ENCODE data around the gene SMYD3. TPM values are rescaled to one million over a fixed set of nuclear protein-coding genes. Genes with fewer than 3 reads are reported as not detected.

The SMYD3 gene
- polyA plus RNA-seq, 2 of the 4 experiments (the other 2 are of a cell fraction): 18.2 to 35.2 TPM

DNA sequence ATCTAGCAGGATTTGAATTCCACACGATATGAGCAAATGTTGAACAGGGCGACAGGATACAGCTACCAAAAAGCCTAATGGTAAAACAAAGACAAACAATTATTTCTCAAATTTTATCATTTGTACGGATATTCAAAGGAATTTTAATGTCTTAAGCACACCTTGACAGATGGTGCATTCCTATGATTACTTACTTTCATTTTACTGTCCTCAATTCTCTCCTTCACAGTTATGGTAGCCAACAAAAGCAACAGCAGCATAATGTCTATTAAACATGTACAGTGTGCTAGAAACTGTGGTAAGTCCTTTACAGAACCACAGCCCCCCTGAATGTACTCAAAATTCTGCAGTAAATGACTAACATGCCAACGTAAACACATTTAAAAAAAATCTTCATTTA is 365.8 kb downstream of the SMYD3 start:
- FAIRE-seq: no peak
- no peak for TF ChIP-seq FOSB (CRISPR knock-in tag; IDR thresholded peaks at IDR 0.05)
- no peak for TF ChIP-seq NFE2L2 (conservative IDR thresholded peaks at IDR 0.05; ENCODE audit: low read length)
- Histone ChIP-seq H3K9me3 (no peaks in the 10 kb centered on the region), H3K4me3 (no peak overlapping the region), H3K27ac (peak overlapping the region; percentile 62 to 81; a peak in 4 of 6 replicates), H3K4me1 (peaks cover 44% of the 10 kb centered on the region), H3K4me2 (peak overlapping the region; percentile 41; the same call in 2 of the 3 replicates)
- POLR2A ChIA-PET: no interaction called here
- no peak for DNase-seq (ENCODE audit: low read depth in 1 of 2, low spot score in 1 of 2)
- ATAC-seq: no peak
- CTCF ChIA-PET: interaction anchor here (0.7 to 1.3 kb wide), 2 partner anchors 11 kb away, joined by 3 read pairs; no protein-coding TSS in a partner anchor
- WGBS (ENCODE audit: missing lambda C conversion rate): 86% methylated on average over 4 of the region's 4 CpGs

- CTCF ChIA-PET: no interaction called here
- Histone ChIP-seq H3K27ac (peak overlapping the region; percentile 62 to 81), H3K4me3 (no peak overlapping the region), H3K9me3 (no peaks in the 10 kb centered on the region), H3K4me2 (peak overlapping the region; percentile 56), H3K4me1 (peaks cover 44% of the 10 kb centered on the region)
- POLR2A ChIA-PET: no interaction called here
- 1% methylated on average over 2 of the region's 2 CpGs for WGBS (ENCODE audit: missing lambda C conversion rate)
- DNase-seq (ENCODE audit: low read depth in 1 of 2, low spot score in 1 of 2) (peak; percentile 55 to 71), FAIRE-seq (peak; percentile 7), ATAC-seq (peak; percentile 89 to 96)
- TF ChIP-seq, protein P1, sequence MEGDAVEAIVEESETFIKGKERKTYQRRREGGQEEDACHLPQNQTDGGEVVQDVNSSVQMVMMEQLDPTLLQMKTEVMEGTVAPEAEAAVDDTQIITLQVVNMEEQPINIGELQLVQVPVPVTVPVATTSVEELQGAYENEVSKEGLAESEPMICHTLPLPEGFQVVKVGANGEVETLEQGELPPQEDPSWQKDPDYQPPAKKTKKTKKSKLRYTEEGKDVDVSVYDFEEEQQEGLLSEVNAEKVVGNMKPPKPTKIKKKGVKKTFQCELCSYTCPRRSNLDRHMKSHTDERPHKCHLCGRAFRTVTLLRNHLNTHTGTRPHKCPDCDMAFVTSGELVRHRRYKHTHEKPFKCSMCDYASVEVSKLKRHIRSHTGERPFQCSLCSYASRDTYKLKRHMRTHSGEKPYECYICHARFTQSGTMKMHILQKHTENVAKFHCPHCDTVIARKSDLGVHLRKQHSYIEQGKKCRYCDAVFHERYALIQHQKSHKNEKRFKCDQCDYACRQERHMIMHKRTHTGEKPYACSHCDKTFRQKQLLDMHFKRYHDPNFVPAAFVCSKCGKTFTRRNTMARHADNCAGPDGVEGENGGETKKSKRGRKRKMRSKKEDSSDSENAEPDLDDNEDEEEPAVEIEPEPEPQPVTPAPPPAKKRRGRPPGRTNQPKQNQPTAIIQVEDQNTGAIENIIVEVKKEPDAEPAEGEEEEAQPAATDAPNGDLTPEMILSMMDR (IDR thresholded peaks at IDR 0.05): no peak
- TF ChIP-seq FOSL2 (IDR thresholded peaks at IDR 0.05): peak; percentile 99
- TF ChIP-seq FOSL2 (CRISPR knock-in tag; IDR thresholded peaks at IDR 0.05): peak; percentile 96
- TF ChIP-seq EHMT2 (IDR thresholded peaks at IDR 0.05; ENCODE audit: low read depth): no peak
- TF ChIP-seq PBX3 (IDR thresholded peaks at IDR 0.05): peak; percentile 64; the same call in 1 of the 2 replicates
- no peak for TF ChIP-seq PHF8 (IDR thresholded peaks at IDR 0.05; ENCODE audit: borderline replicate concordance, low read depth)
- TF ChIP-seq, protein P2, sequence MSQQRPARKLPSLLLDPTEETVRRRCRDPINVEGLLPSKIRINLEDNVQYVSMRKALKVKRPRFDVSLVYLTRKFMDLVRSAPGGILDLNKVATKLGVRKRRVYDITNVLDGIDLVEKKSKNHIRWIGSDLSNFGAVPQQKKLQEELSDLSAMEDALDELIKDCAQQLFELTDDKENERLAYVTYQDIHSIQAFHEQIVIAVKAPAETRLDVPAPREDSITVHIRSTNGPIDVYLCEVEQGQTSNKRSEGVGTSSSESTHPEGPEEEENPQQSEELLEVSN (IDR thresholded peaks at IDR 0.05; ENCODE audit: borderline replicate concordance, low read depth): no peak
- TF ChIP-seq ZNF302 (CRISPR knock-in tag; IDR thresholded peaks at IDR 0.05): no peak
- no peak for TF ChIP-seq MYC (IDR thresholded peaks at IDR 0.05; ENCODE audit: borderline replicate concordance, low read length)
- no peak for TF ChIP-seq BHLHE40 (IDR thresholded peaks at IDR 0.05; ENCODE audit: low read depth, low read length)
- no peak for TF ChIP-seq CHD4 (IDR thresholded peaks at IDR 0.05; ENCODE audit: borderline replicate concordance)
- TF ChIP-seq HMGXB4 (CRISPR knock-in tag; IDR thresholded peaks at IDR 0.05; ENCODE audit: borderline replicate concordance): no peak
- TF ChIP-seq EP300 (IDR thresholded peaks at IDR 0.05): peak; percentile 78 to 82; a peak in 3 of 5 replicates
- TF ChIP-seq HOXB13 (CRISPR knock-in tag; IDR thresholded peaks at IDR 0.05; ENCODE audit: low read depth): no peak
- TF ChIP-seq MAFK (IDR thresholded peaks at IDR 0.05; ENCODE audit: partially characterized antibody): peak; percentile 64
- TF ChIP-seq RNF2 (IDR thresholded peaks at IDR 0.05; ENCODE audit: borderline replicate concordance, low read depth): no peak
- no peak for TF ChIP-seq HDAC2 (IDR thresholded peaks at IDR 0.05)
- TF ChIP-seq CBX8 (IDR thresholded peaks at IDR 0.05): no peak
- TF ChIP-seq ESRRA (IDR thresholded peaks at IDR 0.05; ENCODE audit: borderline replicate concordance, low read length): no peak
- TF ChIP-seq ZSCAN20 (CRISPR knock-in tag; IDR thresholded peaks at IDR 0.05): no peak
- TF ChIP-seq POLR2AphosphoS2 (conservative IDR thresholded peaks at IDR 0.05; ENCODE audit: low read length): no peak
- TF ChIP-seq, protein P3, sequence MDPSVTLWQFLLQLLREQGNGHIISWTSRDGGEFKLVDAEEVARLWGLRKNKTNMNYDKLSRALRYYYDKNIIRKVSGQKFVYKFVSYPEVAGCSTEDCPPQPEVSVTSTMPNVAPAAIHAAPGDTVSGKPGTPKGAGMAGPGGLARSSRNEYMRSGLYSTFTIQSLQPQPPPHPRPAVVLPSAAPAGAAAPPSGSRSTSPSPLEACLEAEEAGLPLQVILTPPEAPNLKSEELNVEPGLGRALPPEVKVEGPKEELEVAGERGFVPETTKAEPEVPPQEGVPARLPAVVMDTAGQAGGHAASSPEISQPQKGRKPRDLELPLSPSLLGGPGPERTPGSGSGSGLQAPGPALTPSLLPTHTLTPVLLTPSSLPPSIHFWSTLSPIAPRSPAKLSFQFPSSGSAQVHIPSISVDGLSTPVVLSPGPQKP (IDR thresholded peaks at IDR 0.05; ENCODE audit: low read depth, low read length): no peak
- no peak for TF ChIP-seq TFCP2L1 (CRISPR knock-in tag; IDR thresholded peaks at IDR 0.05)
- TF ChIP-seq GATA3 (IDR thresholded peaks at IDR 0.05; ENCODE audit: borderline replicate concordance): peak; percentile 96
- TF ChIP-seq, protein P4, sequence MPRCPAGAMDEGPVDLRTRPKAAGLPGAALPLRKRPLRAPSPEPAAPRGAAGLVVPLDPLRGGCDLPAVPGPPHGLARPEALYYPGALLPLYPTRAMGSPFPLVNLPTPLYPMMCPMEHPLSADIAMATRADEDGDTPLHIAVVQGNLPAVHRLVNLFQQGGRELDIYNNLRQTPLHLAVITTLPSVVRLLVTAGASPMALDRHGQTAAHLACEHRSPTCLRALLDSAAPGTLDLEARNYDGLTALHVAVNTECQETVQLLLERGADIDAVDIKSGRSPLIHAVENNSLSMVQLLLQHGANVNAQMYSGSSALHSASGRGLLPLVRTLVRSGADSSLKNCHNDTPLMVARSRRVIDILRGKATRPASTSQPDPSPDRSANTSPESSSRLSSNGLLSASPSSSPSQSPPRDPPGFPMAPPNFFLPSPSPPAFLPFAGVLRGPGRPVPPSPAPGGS (IDR thresholded peaks at IDR 0.05): peak; percentile 57; the same call in 1 of the 3 replicates
- no peak for TF ChIP-seq NFE2L2 (conservative IDR thresholded peaks at IDR 0.05; ENCODE audit: low read length)
- TF ChIP-seq KDM5A (IDR thresholded peaks at IDR 0.05): no peak
- no peak for TF ChIP-seq FOXS1 (CRISPR knock-in tag; IDR thresholded peaks at IDR 0.05)
- no peak for TF ChIP-seq SMC3 (IDR thresholded peaks at IDR 0.05)
- no peak for TF ChIP-seq EHF (CRISPR knock-in tag; IDR thresholded peaks at IDR 0.05)
- no peak for TF ChIP-seq ZFP36 (IDR thresholded peaks at IDR 0.05; ENCODE audit: borderline replicate concordance, partially characterized antibody)
Measured at GRCh38 chr1:246139745-246140182, 367.3 kb downstream of the SMYD3 start.
